MCF 10A (cell line): ENCODE measurements around the gene RASEF. TPM values are rescaled to one million over a fixed set of nuclear protein-coding genes. Genes with fewer than 3 reads are reported as not detected.

Experiments
- BruUV-seq: library from RNA; stranded (reverse); fragments of 400-500 nt; replicated peaks from 2 replicates; lab custom pipeline; 2021; lab: Mats Ljungman, UMichigan
- CTCF ChIA-PET: fragments of 300-600 bp; sonication (Branson Sonifier 250); formaldehyde crosslinking; extraction: SDS; loops from one replicate; lab custom pipeline; 2021; ENCODE audit warnings: antibody characterized with exemption, inconsistent platforms; lab: Yijun Ruan, JAX
- POLR2A ChIA-PET: fragments of 300-600, 350-650 bp; sonication (Branson Sonifier 250); formaldehyde crosslinking; extraction: SDS; loops from one replicate; lab custom pipeline; 2020; ENCODE audit warnings: antibody characterized with exemption, inconsistent platforms; lab: Yijun Ruan, JAX
- DNase-seq: peaks from one replicate; pipeline ENCODE4 v3.0.0-alpha.2; 2018; ENCODE audit not compliant: unreplicated experiment
- H3K27ac Mint-ChIP-seq: one replicate; pipeline ENCODE4 v1.8.0; 2022; ENCODE audit warnings: mild to moderate bottlenecking, low read depth, mixed read lengths; ENCODE audit not compliant: unreplicated experiment
- H3K27me3 Mint-ChIP-seq: one replicate; pipeline ENCODE4 v1.8.0; 2022; ENCODE audit warnings: mixed read lengths; ENCODE audit not compliant: insufficient read depth, unreplicated experiment
- H3K36me3 Mint-ChIP-seq: one replicate; pipeline ENCODE4 v1.8.0; 2022; ENCODE audit warnings: mild to moderate bottlenecking, moderate library complexity, mixed read lengths; ENCODE audit not compliant: insufficient read depth, unreplicated experiment
- H3K4me1 Mint-ChIP-seq: one replicate; pipeline ENCODE4 v1.8.0; 2022; ENCODE audit warnings: mixed read lengths; ENCODE audit not compliant: insufficient read depth, unreplicated experiment
- H3K4me3 Mint-ChIP-seq: one replicate; pipeline ENCODE4 v1.8.0; 2022; ENCODE audit warnings: mild to moderate bottlenecking, moderate library complexity, mixed read lengths; ENCODE audit not compliant: unreplicated experiment
- H3K9me3 Mint-ChIP-seq: one replicate; pipeline ENCODE4 v1.8.0; 2022; ENCODE audit warnings: mixed read lengths; ENCODE audit not compliant: unreplicated experiment
- intact Hi-C: fragments of 100-400 bp; cut with micrococcal nuclease; formaldehyde crosslinking; loops from 2 replicates; pipeline ENCODE4 v1.14.1; 2022
- total RNA-seq: library from RNA; stranded (reverse); gene quantifications from 2 replicates; pipeline ENCODE4 v1.2.3, GENCODE V29; 2022
- TF ChIP-seq, protein P1 (sequence below): fragments of 200-600 bp; IDR thresholded peaks from one replicate; pipeline ENCODE4 v1.8.0; 2022; ENCODE audit warnings: antibody characterized with exemption, mild to moderate bottlenecking; ENCODE audit not compliant: unreplicated experiment

RASEF gene
- total RNA-seq, 1 experiment from 2014 or later = 7.5 TPM

DNA sequence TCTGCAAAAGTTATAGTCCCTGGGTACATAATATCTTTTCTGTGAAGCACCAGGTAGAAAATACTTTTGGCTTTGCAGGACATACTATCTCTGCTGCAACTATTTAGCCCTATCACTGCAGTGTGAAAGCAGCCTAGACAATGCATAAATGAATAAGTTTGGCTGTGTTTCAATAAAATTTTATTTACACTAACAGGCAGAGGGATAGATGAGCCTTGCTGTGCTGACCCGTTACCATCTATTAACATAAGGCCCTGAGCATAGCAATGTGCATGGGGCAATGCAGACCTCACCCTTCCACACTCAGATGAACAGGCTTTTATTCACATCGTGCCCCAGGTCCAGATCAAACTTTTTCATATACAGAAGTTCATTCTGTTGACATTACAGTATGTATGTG is 27.8 kb downstream of the RASEF start:
- ChIA-PET CTCF (interaction anchor here (0.6 to 1.0 kb wide), 4 partner anchors 22 to 1166 kb away, joined by 3 to 4 read pairs (median 3); no protein-coding TSS in a partner anchor), POLR2A (interaction anchor here (1.0 to 1.7 kb wide), 3 partner anchors 22 to 28 kb away, joined by 3 to 4 read pairs (median 3); partner anchors contain the start of gene RASEF)
- Mint-ChIP-seq H3K4me1 (peaks cover 42% of the 10 kb centered on the region), H3K4me3 (no peak overlapping the region), H3K27ac (no peak overlapping the region), H3K27me3 (no peaks in the 10 kb centered on the region), H3K9me3 (peaks cover 7% of the 10 kb centered on the region), H3K36me3 (no peaks in the 10 kb centered on the region)
- intact Hi-C loops = no loop called here
- TF ChIP-seq, protein P1, sequence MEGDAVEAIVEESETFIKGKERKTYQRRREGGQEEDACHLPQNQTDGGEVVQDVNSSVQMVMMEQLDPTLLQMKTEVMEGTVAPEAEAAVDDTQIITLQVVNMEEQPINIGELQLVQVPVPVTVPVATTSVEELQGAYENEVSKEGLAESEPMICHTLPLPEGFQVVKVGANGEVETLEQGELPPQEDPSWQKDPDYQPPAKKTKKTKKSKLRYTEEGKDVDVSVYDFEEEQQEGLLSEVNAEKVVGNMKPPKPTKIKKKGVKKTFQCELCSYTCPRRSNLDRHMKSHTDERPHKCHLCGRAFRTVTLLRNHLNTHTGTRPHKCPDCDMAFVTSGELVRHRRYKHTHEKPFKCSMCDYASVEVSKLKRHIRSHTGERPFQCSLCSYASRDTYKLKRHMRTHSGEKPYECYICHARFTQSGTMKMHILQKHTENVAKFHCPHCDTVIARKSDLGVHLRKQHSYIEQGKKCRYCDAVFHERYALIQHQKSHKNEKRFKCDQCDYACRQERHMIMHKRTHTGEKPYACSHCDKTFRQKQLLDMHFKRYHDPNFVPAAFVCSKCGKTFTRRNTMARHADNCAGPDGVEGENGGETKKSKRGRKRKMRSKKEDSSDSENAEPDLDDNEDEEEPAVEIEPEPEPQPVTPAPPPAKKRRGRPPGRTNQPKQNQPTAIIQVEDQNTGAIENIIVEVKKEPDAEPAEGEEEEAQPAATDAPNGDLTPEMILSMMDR = no peak
- no peak for DNase-seq
- no TSS peak for BruUV-seq

DNA sequence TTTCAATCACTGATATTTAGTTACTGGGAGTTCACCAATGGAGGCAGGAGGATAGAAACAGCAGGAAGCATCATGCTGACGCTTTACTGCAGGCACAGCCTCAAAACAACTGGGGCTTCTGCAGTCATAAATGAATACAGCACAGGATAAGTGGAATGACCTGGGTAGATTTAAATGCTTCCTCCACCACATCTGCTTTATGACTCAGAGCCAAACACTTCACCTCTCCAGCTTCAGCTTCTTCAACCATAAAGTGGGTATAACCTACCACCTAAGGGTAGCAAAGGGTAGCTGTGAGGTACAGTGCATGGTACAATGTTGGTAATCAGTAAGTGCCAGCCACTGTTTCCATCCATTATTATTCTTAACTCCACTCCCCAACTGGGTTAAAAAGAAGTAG is 28.4 kb downstream of the RASEF start:
- Mint-ChIP-seq H3K36me3 (no peaks in the 10 kb centered on the region), H3K27me3 (no peaks in the 10 kb centered on the region), H3K4me3 (no peak overlapping the region), H3K27ac (peak overlapping the region; percentile 63), H3K9me3 (peaks cover 7% of the 10 kb centered on the region), H3K4me1 (peaks cover 42% of the 10 kb centered on the region)
- ChIA-PET POLR2A (interaction anchor here (1.7 kb wide), 1 partner anchor 23 kb away, joined by 4 read pairs; no protein-coding TSS in a partner anchor), CTCF (interaction anchor here (0.6 to 1.0 kb wide), 4 partner anchors 22 to 1165 kb away, joined by 3 to 4 read pairs (median 3); no protein-coding TSS in a partner anchor)
- TF ChIP-seq, protein P1 = no peak
- peak; percentile 18 for DNase-seq
- no TSS peak for BruUV-seq
- intact Hi-C loops = no loop called here

- CTCF ChIA-PET = no interaction called here
- H3K36me3 Mint-ChIP-seq = no peaks in the 10 kb centered on the region
- no peak for DNase-seq
- POLR2A ChIA-PET = interaction anchor here (1.7 to 8.7 kb wide), 2 partner anchors 23 to 29 kb away, joined by 4 to 142 read pairs; partner anchors contain the start of gene RASEF
- H3K4me3 Mint-ChIP-seq = no peak overlapping the region
- BruUV-seq = no TSS peak
- TF ChIP-seq, protein P1 = no peak
- peaks cover 7% of the 10 kb centered on the region for H3K9me3 Mint-ChIP-seq
- no peaks in the 10 kb centered on the region for H3K27me3 Mint-ChIP-seq
- peaks cover 39% of the 10 kb centered on the region for H3K4me1 Mint-ChIP-seq
- peak overlapping the region; percentile 63 for H3K27ac Mint-ChIP-seq
- intact Hi-C loops = no loop called here
Measured at GRCh38 chr9:83034026-83034425, 28.9 kb downstream of the RASEF start.

- Mint-ChIP-seq H3K4me1 (peaks cover 53% of the 10 kb centered on the region), H3K36me3 (no peaks in the 10 kb centered on the region), H3K9me3 (peaks cover 7% of the 10 kb centered on the region), H3K27ac (peak overlapping the region; percentile 83), H3K4me3 (no peak overlapping the region), H3K27me3 (no peaks in the 10 kb centered on the region)
- CTCF ChIA-PET = interaction anchor here (0.5 to 1.0 kb wide), 2 partner anchors 34 to 370 kb away, joined by 3 read pairs; no protein-coding TSS in a partner anchor
- DNase-seq = peak; percentile 54
- TF ChIP-seq, protein P1 = no peak
- POLR2A ChIA-PET = interaction anchor here (1.0 to 8.7 kb wide), 5 partner anchors 20 to 203 kb away, joined by 3 to 142 read pairs (median 3); partner anchors contain the start of gene RASEF
- no TSS peak for BruUV-seq
- intact Hi-C loops = no loop called here
Measured at GRCh38 chr9:83032065-83032625, 30.8 kb downstream of the RASEF start.
